Tibial nerve (tissue), 4 donors: ENCODE data around the gene CNNM4. TPM values are rescaled to one million over a fixed set of nuclear protein-coding genes. Genes with fewer than 3 reads are reported as not detected.

Experiments
- DNase-seq, 2 donors: peaks; one replicate each; pipeline ENCODE4 v3.0.0-alpha.2; 2019; ENCODE audit warnings: low spot score in 2 of 2
- H3K27ac ChIP-seq, 4 donors: fragments of 200-600 bp; sonication (generic) in 3 of 4; one replicate each; pipeline ENCODE4 v1.5.1; 2017 to 2019; ENCODE audit warnings: mild to moderate bottlenecking in 1 of 4
- H3K27me3 ChIP-seq, 2 donors: fragments of 200-600 bp; sonication (generic) in 1 of 2; one replicate each; pipeline versions ENCODE4 v1.5.1 to v1.6.0; 2017 to 2019
- H3K36me3 ChIP-seq, 3 donors: fragments of 200-600 bp; sonication (generic); one replicate each; pipeline ENCODE4 v1.5.1; 2018 to 2019
- H3K4me1 ChIP-seq, 4 donors: fragments of 200-600 bp; sonication (generic) in 3 of 4; one replicate each; pipeline ENCODE4 v1.5.1; 2017 to 2019
- H3K4me3 ChIP-seq, 4 donors: fragments of 200-600 bp; sonication (generic) in 3 of 4; one replicate each; pipeline ENCODE4 v1.5.1; 2017 to 2019; ENCODE audit warnings: mild to moderate bottlenecking in 1 of 4, moderate library complexity in 1 of 4
- H3K9me3 ChIP-seq, 4 donors: fragments of 200-600 bp; sonication (generic) in 3 of 4; one replicate each; pipeline ENCODE4 v1.5.1; 2017 to 2019
- CTCF ChIP-seq, 5 experiments: fragments of 200-600 bp in 3 of 5; fragments of 450-650 bp in 2 of 5; sonication (generic) in 3 of 5; IDR thresholded peaks; one replicate each; pipeline ENCODE4 v1.5.1; 2016 to 2019; ENCODE audit warnings: antibody characterized with exemption in 5 of 5, mild to moderate bottlenecking in 3 of 5, moderate library complexity in 2 of 5
- EP300 ChIP-seq, 2 donors: sonication (generic); formaldehyde crosslinking; IDR thresholded peaks; one replicate each; pipeline ENCODE4 v1.6.1; 2017; ENCODE audit warnings: antibody characterized with exemption in 2 of 2, mild to moderate bottlenecking in 1 of 2
- POLR2A ChIP-seq, 2 donors: fragments of 450-650 bp; IDR thresholded peaks; one replicate each; pipeline ENCODE4 v1.6.1; 2017; ENCODE audit warnings: antibody characterized with exemption in 2 of 2, mild to moderate bottlenecking in 2 of 2, moderate library complexity in 2 of 2
- WGBS, 2 donors: methylation state at CpG; one replicate each; pipeline ENCODE4 v1.1.5; 2018; 5-methylcytosine and 5-hydroxymethylcytosine counted together
- total RNA-seq, 4 donors: library from RNA; depleted of rRNA; stranded (reverse); fragments of >200 nt; gene quantifications; one replicate each; pipeline ENCODE4 v1.1.0, GENCODE V29; 2016

The CNNM4 gene
- total RNA-seq, 4 donors from 2014 or later, result 6.3 to 10.2 (median 7.9) TPM

- peaks cover 0 to 11% (median 0%) of the 10 kb centered on the region in 4 donors for H3K4me1 ChIP-seq
- H3K27ac ChIP-seq, result no peak overlapping the region
- TF ChIP-seq POLR2A (IDR thresholded peaks at IDR 0.05), result no peak
- no peak for TF ChIP-seq EP300 (IDR thresholded peaks at IDR 0.05)
- no peak for TF ChIP-seq CTCF (IDR thresholded peaks at IDR 0.05)
- no peak for DNase-seq
- no peaks in the 10 kb centered on the region for H3K27me3 ChIP-seq
- no peak overlapping the region for H3K4me3 ChIP-seq
- no peaks in the 10 kb centered on the region for H3K9me3 ChIP-seq
- peaks cover 0 to 42% (median 6%) of the 10 kb centered on the region in 3 donors for H3K36me3 ChIP-seq
- 93 to 95% methylated on average over 23 of the region's 23 CpGs for WGBS, 2 donors
Measured at GRCh38 chr2:96797066-96797625, 36.4 kb downstream of the CNNM4 start.

- no peak overlapping the region for H3K27ac ChIP-seq
- no peak for TF ChIP-seq CTCF (IDR thresholded peaks at IDR 0.05)
- TF ChIP-seq POLR2A (IDR thresholded peaks at IDR 0.05), result no peak
- peaks cover 0 to 11% (median 0%) of the 10 kb centered on the region in 4 donors for H3K4me1 ChIP-seq
- H3K4me3 ChIP-seq, result no peak overlapping the region
- no peak for DNase-seq
- WGBS, 2 donors, result 85 to 90% methylated on average over 19 to 23 of the region's 23 CpGs
- no peaks in the 10 kb centered on the region for H3K9me3 ChIP-seq
- H3K27me3 ChIP-seq, result no peaks in the 10 kb centered on the region
- peaks cover 0 to 44% (median 6%) of the 10 kb centered on the region in 3 donors for H3K36me3 ChIP-seq
Measured at GRCh38 chr2:96798733-96799622, 38.3 kb downstream of the CNNM4 start.

GRCh38 chr2:96799623-96799935 is 38.9 kb downstream of the CNNM4 start:
- WGBS, 2 donors, result 90 to 92% methylated on average over 8 of the region's 8 CpGs
- H3K27me3 ChIP-seq, result no peaks in the 10 kb centered on the region
- H3K36me3 ChIP-seq, result peaks cover 0 to 51% (median 6%) of the 10 kb centered on the region in 3 donors
- TF ChIP-seq CTCF (IDR thresholded peaks at IDR 0.05) (no peak), EP300 (IDR thresholded peaks at IDR 0.05) (no peak), POLR2A (IDR thresholded peaks at IDR 0.05) (no peak)
- no peak overlapping the region for H3K27ac ChIP-seq
- no peaks in the 10 kb centered on the region for H3K9me3 ChIP-seq
- H3K4me3 ChIP-seq, result no peak overlapping the region
- no peak for DNase-seq
- H3K4me1 ChIP-seq, result peaks cover 0 to 11% (median 0%) of the 10 kb centered on the region in 4 donors

- DNase-seq, result no peak
- no peaks in the 10 kb centered on the region for H3K9me3 ChIP-seq
- H3K27ac ChIP-seq, result peak overlapping the region in 1 of 4 donors; percentile 9
- H3K4me1 ChIP-seq, result peaks cover 0 to 11% (median 0%) of the 10 kb centered on the region in 4 donors
- no peak for TF ChIP-seq EP300 (IDR thresholded peaks at IDR 0.05)
- TF ChIP-seq POLR2A (IDR thresholded peaks at IDR 0.05), result no peak
- TF ChIP-seq CTCF (IDR thresholded peaks at IDR 0.05), result no peak
- H3K36me3 ChIP-seq, result peaks cover 0 to 52% (median 6%) of the 10 kb centered on the region in 3 donors
- WGBS, 2 donors, result 86 to 91% methylated on average over 21 to 24 of the region's 27 CpGs
- H3K4me3 ChIP-seq, result no peak overlapping the region
- H3K27me3 ChIP-seq, result no peaks in the 10 kb centered on the region
Measured at GRCh38 chr2:96800061-96801004, 39.6 kb downstream of the CNNM4 start.
